Activated naive CD4-positive, alpha-beta T cell treated with anti-CD3 and anti-CD28 coated beads, Interleukin-2, amount 50 U/mL, for 72 hours (primary cell): ENCODE measurements around the gene PTGIS. TPM values are rescaled to one million over a fixed set of nuclear protein-coding genes. Genes with fewer than 3 reads are reported as not detected.
"Not testable (repeated sequence)": the region's sequence is repeated elsewhere in the genome, so short reads cannot be mapped to it uniquely, and the experiment has no call there.

Experiments used
- ATAC-seq, 2 donors: fragments of 150-1000 bp; cut with Tn5 transposase; 2 replicates each; pipeline ENCODE4 v1.10.0; 2021; ENCODE audit warnings: mild to moderate bottlenecking in 2 of 2, moderate library complexity in 2 of 2
- DNase-seq, 2 donors: peaks; one replicate each; pipeline ENCODE4 v3.0.0; 2021 to 2022; ENCODE audit warnings: low spot score in 2 of 2
- H3K27ac Mint-ChIP-seq, 2 donors: one replicate each; pipeline ENCODE4 v1.8.0; 2022; ENCODE audit warnings: mild to moderate bottlenecking in 2 of 2, mixed read lengths in 2 of 2
- H3K36me3 Mint-ChIP-seq, 2 donors: one replicate each; pipeline ENCODE4 v1.8.0; 2022; ENCODE audit warnings: mixed read lengths in 2 of 2
- H3K9me3 Mint-ChIP-seq, 2 donors: one replicate each; pipeline ENCODE4 v1.8.0; 2022; ENCODE audit warnings: mixed read lengths in 2 of 2
- total RNA-seq, 2 donors: library from RNA; stranded (reverse); gene quantifications; one replicate each; pipeline ENCODE4 v1.2.3, GENCODE V29; 2022

Gene PTGIS
- total RNA-seq, 2 donors from 2014 or later = 0.60 to 1.0 TPM

DNA sequence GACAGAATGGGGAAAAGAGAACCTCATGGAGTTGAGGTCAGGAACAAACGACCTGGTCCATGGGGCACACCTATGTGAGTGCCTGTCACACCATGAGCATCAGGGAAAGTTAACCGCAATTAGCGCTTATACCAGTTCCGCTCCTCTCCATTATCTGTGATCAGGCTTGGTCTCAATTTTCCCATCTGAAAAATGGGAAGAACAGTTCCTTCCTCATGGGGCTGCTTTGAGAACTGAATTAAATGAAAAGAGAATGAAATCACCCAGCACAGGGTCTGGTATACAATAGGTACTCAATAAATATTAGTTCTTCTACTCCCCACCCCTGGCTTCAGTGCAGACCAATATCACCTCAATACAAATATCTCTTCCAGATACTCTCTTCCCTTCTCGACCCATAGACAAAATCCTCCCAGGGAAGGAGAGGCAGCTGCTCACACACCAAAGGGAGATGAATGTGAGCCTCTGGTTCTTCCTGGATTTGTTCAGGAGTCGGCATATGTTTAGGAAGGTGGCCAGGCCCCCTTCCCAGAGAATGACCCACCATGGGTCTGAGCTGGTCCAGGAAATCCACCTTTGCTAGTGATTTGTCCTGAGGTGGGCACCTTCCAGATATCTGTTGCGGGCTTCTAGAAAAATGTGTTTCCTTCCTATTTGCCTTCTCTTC, 2.4 kb upstream of the PTGIS start:
- ATAC-seq = no peak
- Mint-ChIP-seq H3K36me3 (peaks cover 0 to 6% of the 10 kb centered on the region in 2 donors), H3K27ac (no peak overlapping the region), H3K9me3 (no peaks in the 10 kb centered on the region)
- no peak for DNase-seq

DNA sequence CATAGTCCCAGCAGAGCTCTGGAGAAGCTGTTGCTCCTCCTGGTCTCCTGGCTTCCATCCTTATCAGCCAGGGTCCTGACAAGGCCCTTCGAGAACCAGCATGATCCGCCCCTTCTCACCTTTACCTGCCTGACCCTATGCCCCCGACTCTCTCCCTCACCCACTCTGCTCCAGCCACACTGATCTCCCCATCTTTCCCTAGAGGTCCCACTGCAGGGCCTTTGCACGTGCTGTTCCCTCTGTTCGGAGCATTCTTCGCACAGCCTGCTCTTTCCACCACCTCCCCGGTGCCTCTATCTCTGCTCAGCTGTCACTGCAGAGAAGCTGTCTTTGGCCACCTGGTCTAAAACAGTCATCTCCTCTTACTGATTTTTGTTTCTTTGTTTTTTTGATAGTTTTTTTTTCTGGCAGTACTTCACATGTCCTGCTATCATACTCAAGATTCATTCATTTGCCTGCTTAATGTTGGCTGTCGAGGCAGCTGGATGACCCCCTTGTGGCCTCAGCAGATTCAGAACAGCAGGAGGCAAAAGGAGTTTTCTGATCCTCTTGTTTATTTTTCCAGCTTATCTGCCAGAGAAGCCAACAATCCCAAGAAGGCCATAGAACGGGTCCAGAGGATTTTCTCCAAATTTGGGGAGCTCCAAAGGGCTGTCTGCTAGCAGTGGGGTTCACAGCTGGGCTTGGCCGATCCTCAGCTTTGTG, 1.6 kb upstream of the PTGIS start:
- peaks cover 0 to 6% of the 10 kb centered on the region in 2 donors for H3K36me3 Mint-ChIP-seq
- ATAC-seq (no peak), DNase-seq (no peak)
- H3K27ac Mint-ChIP-seq = no peak overlapping the region
- no peaks in the 10 kb centered on the region for H3K9me3 Mint-ChIP-seq

DNA sequence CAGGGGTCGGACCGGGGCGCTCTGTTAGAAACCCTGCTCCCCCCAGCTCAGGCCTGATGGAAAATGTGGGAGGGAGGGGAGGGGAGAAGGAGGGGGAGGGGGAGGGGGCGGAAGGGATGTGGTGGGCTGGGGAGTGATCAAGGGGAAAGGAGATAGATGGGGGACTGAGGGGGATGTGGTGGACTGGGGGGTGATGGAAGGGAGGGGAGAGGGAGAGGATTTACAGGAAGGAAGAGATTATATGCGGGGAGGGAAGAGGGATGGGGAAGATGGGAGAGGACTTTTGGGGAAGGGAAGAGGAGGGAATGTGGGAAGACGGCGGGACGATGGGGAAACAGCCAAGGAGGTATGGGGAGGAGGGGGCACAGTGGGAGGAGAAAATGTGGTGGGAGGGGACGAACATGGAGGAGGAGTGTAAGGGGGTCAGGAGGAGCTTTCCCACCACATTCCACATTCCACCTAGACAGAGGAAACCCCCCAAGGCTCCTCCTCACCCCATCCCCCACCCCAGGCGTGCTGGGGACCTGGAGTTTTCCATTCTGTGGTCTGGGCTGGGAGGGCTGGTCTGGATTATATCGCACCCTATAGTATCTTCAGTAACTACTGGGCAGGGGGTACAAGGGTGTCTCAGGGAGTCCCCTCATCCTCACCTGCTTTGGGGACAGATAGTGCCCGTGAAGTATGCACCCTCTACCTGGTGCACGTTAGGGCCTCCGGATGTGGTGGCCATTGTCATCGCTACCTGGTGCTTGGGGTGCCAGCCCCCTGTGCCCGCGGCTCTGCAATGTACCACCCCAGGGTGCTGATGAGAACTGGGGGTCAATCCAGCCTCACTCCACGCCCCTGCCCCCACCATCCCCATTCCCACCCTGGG, 578 bp upstream of the PTGIS start:
- H3K27ac Mint-ChIP-seq = no peak overlapping the region
- peaks cover 0 to 6% of the 10 kb centered on the region in 2 donors for H3K36me3 Mint-ChIP-seq
- no peak for ATAC-seq
- no peak for DNase-seq
- no peaks in the 10 kb centered on the region for H3K9me3 Mint-ChIP-seq

DNA sequence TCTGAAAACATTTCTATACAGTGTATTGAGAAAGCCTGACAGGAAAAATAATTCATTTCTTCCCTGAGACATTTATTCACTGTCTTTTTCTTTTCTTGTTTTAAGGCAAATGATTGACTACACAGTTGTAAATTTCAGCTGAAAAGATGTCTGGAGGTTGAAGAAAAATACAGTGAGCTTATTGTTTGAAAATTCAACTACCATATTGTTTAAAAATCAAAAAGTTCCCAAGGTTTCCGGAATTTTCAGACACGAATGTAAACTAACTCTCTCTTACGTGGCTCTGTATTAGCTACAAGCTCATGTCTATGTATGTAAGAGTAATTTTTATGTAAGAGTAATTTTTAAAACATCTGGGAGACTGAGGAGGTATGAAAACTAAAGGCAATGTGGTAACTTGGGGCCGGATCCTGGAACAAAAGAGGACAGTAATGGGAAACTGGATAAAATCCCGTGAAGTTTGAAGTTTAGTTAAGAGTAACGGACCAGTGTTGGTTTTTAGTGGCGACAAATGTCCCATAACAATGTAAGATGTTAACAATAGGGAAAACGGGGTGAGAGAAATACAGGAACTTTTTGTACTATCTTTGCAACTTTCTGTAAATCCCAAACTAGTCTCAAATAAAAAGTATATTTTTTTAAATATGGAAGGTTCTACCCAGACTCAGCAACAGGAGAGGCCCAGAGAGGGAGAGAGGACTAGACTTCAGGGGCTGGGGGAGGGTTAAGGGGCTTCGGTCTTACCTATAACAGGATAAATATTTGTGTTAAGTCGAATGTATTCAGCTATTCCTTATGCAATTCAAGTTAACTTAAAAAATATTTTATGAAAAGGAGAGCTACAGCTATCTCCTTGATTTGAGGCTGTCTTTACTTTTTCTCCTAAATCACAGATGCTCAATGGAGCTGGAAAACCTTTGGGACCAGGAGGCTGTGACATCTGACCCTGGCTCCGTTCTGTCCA, 1.3 kb downstream of the PTGIS start:
- no peak overlapping the region for H3K27ac Mint-ChIP-seq
- peaks cover 4 to 6% of the 10 kb centered on the region in 2 donors for H3K36me3 Mint-ChIP-seq
- DNase-seq (no peak), ATAC-seq (no peak)
- no peaks in the 10 kb centered on the region for H3K9me3 Mint-ChIP-seq

DNA sequence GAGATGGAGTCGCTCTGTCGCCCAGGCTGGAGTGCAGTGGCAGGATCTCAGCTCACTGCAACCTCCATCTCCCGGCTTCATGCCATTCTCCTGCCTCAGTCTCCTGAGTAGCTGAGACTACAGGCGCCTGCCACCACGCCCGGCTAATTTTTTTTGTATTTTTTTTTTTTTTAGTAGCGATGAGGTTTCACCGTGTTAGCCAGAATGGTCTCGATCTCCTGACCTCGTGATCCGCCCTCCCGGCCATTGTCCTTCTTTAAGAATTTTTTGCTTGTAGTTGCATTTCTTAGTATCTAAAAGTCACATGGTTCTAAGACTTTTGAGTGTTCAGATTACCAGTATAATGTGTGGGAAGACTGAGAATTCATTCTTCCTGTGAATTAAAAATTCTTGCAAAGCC, 2.9 kb downstream of the PTGIS start:
- H3K27ac Mint-ChIP-seq, DNase-seq, H3K9me3 Mint-ChIP-seq, ATAC-seq, H3K36me3 Mint-ChIP-seq: not testable (repeated sequence)

DNA sequence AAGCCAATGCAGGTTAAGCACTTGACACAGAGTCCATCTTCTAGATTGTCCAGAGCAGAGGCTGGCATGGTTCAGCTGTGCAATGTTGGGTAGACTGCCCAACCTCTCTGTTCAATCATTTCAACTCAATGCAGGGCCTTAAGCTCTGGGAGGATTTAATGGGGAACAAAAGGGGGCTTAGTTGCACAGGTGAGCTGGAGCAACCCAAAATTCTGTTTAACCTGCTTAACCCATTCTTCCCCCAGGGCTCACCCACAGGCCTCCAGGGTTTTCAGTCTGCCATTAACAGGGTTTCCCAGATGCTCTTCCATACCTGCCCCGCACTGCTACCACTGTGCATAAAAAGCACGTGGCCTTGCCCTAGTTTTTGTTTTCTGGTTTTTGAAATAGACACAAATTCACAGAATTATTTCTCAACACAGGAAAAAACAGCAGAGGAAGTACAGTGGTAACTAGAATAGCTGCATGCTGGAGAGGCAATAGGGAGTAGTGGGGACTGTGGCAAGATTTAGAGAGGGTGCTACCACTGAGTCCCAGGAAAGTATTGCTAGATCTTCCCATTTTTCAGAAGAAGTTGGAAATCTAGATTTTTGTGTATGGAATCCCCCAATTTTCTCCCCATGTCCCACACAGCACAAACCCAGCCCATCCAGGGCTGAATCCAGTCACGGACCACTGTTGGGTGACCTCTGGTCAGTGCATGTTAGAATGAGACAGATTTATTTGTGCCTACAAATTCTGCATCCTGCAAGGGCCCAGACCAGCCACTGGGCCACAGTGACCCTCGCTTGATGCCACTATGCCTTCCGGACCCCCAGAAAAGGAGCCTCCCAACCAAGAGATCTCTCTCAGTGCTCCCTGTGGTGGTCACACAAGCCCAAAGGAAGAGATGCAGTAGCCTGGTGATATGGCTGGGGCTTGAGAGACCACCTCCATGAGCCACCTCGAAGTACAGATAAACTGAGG, 4.6 kb downstream of the PTGIS start:
- ATAC-seq (no peak), DNase-seq (no peak)
- H3K36me3 Mint-ChIP-seq = peaks cover 4 to 6% of the 10 kb centered on the region in 2 donors
- no peaks in the 10 kb centered on the region for H3K9me3 Mint-ChIP-seq
- H3K27ac Mint-ChIP-seq = peak overlapping the region in 1 of 2 donors; percentile 29

DNA sequence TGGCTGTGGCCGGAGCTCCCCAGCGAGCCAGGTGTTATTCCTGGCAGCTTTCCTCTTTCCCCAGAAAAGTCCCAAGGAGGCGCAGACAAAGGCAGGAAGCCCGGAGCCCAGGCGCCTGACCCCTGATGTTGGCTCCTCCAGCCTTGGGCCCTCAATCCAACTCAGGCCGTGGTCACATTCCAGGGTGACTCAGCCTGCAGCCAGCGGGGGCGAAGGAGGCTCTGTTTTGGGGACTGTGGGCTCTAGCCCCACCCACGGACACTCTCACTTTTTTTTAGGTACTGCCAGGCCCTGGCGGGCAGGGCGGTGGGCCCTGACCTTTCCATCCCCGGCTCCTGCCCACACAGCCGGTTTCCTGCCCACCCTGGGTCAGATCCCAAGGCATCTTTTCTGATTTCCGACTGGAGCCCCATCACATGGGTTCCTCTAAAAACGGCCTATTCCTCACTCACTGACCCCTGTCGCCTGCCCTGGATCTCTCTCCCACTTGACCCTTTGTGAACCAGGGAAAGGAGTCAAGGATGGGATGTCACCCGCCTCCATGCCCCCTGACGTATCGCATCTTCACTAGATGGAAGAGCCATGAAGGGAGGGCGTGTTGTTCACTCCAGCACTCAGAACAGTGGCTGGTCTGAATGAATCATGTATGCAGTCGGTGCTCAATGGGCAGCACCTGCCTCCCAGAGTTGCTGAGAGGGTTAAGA, 5.5 kb downstream of the PTGIS start:
- Mint-ChIP-seq H3K36me3 (peaks cover 4 to 6% of the 10 kb centered on the region in 2 donors), H3K9me3 (peaks cover 0 to 3% of the 10 kb centered on the region in 2 donors), H3K27ac (peak overlapping the region in 1 of 2 donors; percentile 29)
- no peak for ATAC-seq
- no peak for DNase-seq

DNA sequence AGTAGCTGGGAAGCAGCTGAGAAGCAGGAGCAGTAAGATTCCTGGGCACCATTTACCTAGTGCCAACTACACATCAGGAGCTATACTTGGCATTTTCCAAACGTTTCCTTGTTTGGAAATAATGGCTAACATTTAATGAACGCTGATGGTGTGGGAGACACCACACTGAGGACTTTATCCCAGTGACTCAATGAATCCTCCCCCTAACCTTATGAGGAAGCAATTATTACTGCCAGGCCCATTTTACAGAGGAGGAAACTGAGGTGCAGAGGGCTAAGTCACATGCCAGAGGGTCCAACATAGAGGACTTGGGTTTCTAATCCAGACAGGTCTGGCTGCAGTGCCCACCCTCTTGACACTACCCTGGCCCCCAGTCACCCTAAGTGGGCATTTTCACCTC, 6.1 kb downstream of the PTGIS start:
- ATAC-seq = no peak
- no peak for DNase-seq
- Mint-ChIP-seq H3K27ac (no peak overlapping the region), H3K36me3 (peaks cover 4 to 12% of the 10 kb centered on the region in 2 donors), H3K9me3 (peaks cover 5 to 7% of the 10 kb centered on the region in 2 donors)

DNA sequence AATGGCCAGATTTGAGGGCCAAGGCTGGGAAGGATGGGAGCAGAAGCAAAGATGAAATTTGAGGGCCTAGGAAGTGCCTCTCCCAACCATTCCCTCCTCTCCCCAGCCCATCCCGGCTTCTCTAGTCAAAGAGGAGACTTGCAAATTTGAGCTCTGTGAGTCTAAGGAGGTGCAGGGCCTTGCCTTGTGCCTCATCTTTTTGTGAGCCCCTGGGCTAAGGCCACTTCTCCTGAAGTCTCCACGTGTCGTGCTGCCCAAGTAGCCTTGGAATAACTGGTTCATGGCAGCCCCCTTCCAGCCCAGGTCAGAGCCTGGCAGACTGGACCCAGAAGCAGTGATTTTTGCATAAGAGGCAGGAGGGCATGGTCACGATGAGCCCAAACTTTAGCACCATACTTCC, 6.7 kb downstream of the PTGIS start:
- no peak for DNase-seq
- no peak for ATAC-seq
- Mint-ChIP-seq H3K9me3 (peaks cover 5 to 8% of the 10 kb centered on the region in 2 donors), H3K27ac (no peak overlapping the region), H3K36me3 (peaks cover 4 to 15% of the 10 kb centered on the region in 2 donors)

DNA sequence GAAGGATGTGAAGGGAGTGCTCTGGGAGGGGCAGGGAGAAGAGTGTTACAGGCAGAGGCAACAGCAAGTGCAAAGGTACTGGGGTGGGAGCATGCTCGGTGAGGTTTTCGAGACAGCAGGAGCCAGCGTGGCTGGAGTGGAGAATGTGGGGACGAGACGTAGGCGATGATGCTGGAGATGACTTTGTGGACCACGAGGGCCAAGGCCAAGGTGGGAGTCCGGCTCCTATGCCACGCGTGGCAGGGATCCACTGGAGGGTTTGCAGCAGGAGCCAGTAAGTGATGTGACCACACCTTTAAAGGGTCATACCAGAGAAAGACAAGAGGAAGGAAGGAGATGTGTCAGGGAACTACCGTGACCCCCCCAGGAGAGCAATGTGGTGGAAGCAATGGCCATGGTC, 7.3 kb downstream of the PTGIS start:
- Mint-ChIP-seq H3K36me3 (peaks cover 4 to 17% of the 10 kb centered on the region in 2 donors), H3K9me3 (peaks cover 5 to 8% of the 10 kb centered on the region in 2 donors), H3K27ac (no peak overlapping the region)
- ATAC-seq = no peak
- no peak for DNase-seq

DNA sequence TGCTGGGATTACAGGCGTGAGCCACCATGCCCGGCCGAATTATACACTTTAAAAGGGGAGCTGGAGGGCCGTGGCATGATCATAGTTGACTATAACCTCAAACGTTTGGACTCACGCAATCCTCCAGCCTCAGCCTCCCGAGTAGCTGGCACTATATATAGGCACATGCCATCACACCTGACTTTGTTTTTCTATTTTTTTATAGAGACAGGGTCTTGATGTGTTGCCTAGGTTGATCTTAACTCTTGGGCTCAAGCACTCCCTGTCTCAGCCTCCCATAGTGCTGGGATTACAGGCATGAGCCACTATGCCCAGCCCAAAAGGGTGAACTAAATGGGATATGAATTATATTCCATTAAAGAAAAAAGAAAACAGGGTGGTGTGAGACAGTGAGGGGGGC, 7.8 kb downstream of the PTGIS start:
- ATAC-seq (no peak), DNase-seq (no peak)
- Mint-ChIP-seq H3K9me3 (peaks cover 5 to 8% of the 10 kb centered on the region in 2 donors), H3K27ac (no peak overlapping the region), H3K36me3 (peaks cover 4 to 19% of the 10 kb centered on the region in 2 donors)

DNA sequence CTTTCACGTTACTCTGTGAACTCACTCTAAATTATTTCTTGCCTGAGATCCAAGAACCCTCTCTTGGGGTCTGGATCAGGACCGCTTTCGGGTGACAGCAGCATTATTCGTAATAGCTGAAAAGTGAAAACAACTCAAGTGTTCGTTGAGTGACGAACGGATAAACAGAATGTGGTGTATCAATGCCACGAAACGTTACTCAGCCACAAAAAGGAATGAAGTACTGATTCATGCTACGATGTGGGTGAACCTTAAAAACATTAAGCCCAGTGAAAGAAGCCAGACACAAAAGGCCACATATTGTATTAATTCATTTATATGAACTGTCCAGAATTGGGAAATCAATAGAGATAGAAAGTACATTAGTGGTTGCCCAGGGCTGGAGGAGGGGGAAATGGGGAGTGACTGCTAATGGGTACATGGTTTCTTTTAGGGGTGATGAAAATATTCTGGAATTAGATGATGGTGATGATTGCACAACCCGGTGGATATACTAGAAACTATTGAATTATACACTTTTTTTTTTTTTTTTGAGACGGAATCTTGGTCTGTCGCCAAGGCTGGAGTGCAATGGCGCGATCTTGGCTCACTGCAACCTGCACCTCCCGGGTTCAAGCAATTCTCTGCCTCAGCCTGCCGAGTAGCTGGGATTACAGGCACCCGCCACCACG, 8.4 kb downstream of the PTGIS start:
- DNase-seq (no peak), ATAC-seq (no peak)
- Mint-ChIP-seq H3K9me3 (peaks cover 5 to 8% of the 10 kb centered on the region in 2 donors), H3K27ac (no peak overlapping the region), H3K36me3 (peaks cover 4 to 19% of the 10 kb centered on the region in 2 donors)

DNA sequence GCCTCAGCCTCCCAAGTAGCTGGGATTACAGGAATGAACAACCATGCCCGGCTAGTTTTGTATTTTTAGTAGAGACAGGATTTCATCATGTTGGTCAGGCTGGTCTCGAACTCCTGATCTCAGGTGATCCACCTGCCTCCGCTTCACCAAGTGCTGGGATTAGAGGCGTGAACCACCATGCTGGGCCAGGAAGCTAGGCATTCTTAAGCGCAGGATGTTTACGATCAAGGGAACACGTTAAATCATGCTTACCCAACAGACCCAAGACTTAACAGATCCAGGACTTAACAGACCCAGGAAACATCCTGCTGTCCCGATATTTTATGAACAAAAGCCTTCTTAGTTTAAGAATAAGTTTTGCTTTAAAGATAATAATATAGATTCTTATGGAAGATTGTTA, 9.1 kb downstream of the PTGIS start:
- no peak for DNase-seq
- Mint-ChIP-seq H3K36me3 (peaks cover 4 to 19% of the 10 kb centered on the region in 2 donors), H3K27ac (no peak overlapping the region), H3K9me3 (peaks cover 5 to 8% of the 10 kb centered on the region in 2 donors)
- ATAC-seq = no peak

DNA sequence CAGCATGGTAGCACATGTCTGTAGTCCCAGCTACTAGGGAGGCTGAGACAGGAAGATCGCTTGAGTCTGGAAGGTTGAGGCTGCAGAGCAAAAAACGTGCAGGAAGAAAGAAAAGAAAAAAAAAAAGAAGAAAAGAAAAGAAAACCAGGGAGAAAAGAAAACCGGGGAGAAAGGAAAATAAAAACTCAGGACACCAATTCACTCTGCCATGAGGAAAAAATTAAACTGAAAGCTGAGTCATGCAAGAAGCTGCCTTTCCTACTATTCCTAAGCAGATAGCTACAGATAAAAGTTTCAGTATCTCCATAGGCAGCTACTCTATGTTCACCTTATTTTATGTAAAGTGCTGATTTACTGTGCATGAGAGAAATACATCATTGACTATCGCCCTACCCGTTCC, 10.5 kb downstream of the PTGIS start:
- ATAC-seq (no peak), DNase-seq (no peak)
- H3K36me3 Mint-ChIP-seq = peaks cover 0 to 19% of the 10 kb centered on the region in 2 donors
- H3K27ac Mint-ChIP-seq = no peak overlapping the region
- peaks cover 5 to 8% of the 10 kb centered on the region in 2 donors for H3K9me3 Mint-ChIP-seq
